Dedifferentiated amniotic fluid mesenchymal stem cell (primary cell): ENCODE results near the gene APOD.

Experiments
- DNase-seq: peaks from one replicate; pipeline ENCODE4 v3.0.0-alpha.2; 2016; ENCODE audit errors: extremely low spot score

APOD gene

DNA sequence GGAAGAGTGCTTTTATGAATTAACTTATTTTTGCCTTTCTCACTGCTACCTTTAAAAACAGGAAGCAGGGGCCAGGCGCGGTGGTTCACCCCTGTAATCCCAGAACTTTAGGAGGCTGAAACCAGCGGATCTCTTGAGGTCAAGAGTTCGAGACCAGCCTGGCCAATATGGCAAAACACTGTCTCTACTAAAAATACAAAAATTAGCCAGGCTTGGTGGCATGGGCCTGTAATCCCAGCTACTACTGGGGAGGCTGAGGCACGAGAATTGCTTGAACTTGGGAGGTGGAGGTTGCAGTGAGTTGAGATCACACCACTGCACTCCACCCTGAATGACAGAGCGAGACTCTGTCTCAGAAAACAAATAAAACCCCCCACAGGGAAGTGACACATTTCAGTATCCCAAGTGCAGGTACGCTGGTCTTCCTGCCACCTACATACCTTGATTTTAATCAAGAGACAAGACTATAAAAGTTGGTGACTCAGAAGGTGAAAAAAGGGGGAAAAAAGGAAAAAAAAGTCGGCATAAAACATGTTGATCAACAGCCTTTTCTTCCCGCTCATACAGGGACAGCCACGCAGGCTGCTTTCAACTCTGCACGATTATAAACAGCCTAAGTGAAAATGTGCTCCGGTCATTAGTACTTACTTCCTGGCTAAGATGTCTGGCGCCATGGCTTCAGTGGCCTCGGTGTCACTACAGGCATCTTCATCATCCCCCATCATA is 59.4 kb downstream of the APOD start:
- no peak for DNase-seq

DNA sequence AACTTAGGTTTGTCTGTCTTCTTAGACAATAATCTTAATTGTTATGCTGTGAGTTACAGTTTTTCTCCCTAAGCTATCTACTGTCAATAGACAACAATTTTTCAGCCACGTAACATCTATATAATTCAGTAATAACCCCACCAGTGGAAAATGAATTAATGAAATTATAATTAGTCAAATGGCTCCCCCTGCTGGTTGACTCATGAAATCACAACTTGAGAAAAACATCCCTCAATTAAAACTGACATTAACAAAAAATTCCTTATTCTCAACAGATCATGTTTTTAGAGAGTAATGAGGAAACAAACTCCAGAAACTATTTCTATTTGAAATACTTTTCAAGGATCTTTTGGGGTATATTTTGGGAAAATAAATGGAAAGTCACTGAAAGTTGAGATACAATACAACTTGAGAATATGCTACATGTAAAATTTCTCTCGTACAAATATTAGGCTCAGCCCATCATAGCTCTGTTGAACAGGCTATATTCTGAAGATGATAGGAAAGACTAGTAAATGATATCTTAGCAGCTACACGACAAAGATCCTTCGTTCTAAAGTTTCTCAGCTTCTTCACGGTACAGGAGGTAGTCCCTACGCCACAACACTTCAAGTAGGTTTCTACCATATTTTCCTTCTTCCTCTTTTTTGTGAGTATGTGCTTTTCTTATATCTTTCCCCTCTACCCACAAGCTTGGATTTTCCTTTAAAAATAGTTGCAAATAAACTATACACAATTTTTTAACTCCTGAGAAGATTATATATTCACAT is 61.3 kb downstream of the APOD start:
- peak; percentile 52 for DNase-seq
